ENCODE measurements around the gene CAPZA1.

DNA sequence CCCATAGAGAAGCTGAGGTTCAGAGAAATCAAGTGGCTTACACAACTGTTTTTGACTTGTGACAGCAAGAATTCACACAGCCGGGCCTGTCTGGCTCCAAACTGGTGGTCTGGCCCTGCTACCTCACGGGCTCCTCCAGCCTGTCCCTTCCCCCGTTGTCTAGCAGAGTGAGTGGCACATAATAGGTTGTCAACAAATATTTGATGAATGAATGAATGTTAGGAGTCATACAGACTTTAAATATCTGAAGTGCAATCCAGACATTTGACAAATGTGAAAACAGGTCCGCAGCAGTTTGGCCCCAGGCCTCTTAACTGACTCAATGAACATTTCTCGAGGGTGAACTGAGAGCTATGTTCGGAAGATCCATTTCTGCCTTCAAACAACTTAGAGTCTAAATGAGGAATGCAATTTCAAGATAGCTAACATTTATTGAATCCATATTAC, 88.4 kb downstream of the CAPZA1 start:
- TF ChIP-seq, protein P1, sequence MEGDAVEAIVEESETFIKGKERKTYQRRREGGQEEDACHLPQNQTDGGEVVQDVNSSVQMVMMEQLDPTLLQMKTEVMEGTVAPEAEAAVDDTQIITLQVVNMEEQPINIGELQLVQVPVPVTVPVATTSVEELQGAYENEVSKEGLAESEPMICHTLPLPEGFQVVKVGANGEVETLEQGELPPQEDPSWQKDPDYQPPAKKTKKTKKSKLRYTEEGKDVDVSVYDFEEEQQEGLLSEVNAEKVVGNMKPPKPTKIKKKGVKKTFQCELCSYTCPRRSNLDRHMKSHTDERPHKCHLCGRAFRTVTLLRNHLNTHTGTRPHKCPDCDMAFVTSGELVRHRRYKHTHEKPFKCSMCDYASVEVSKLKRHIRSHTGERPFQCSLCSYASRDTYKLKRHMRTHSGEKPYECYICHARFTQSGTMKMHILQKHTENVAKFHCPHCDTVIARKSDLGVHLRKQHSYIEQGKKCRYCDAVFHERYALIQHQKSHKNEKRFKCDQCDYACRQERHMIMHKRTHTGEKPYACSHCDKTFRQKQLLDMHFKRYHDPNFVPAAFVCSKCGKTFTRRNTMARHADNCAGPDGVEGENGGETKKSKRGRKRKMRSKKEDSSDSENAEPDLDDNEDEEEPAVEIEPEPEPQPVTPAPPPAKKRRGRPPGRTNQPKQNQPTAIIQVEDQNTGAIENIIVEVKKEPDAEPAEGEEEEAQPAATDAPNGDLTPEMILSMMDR (IDR thresholded peaks at IDR 0.05; ENCODE audit: low read depth, low read length) = no peak
- TF ChIP-seq EZH2phosphoT487 (IDR thresholded peaks at IDR 0.05; ENCODE audit: low read depth) = no peak

All from OCI-LY3 (cell line).